SU-DHL-6 (cell line): ENCODE measurements around the gene TMEM132A.

Experiments
- CTCF ChIP-seq: fragments of 200-600 bp; sonication (generic); IDR thresholded peaks from one replicate; pipeline ENCODE4 v1.5.1; 2017; ENCODE audit warnings: antibody characterized with exemption, mild to moderate bottlenecking, low read length, moderate library complexity; ENCODE audit not compliant: insufficient read depth, poor library complexity, severe bottlenecking
- EZH2phosphoT487 ChIP-seq: fragments of 200-600 bp; sonication (generic), shearing (Covaris generic); conservative IDR thresholded peaks from 2 replicates; pipeline ENCODE4 v1.6.1; 2018; ENCODE audit warnings: mild to moderate bottlenecking, antibody characterized with exemption, low read length, moderate library complexity, mixed read lengths

- TF ChIP-seq CTCF (no peak), EZH2phosphoT487 (no peak)
Observed at GRCh38 chr11:60944490-60945294, 20.4 kb downstream of the TMEM132A start.
